Ramos (cell line): Measurements from ENCODE around the gene IQSEC1.

Experiments
- in situ Hi-C: fragments of 300-500 bp; cut with MboI; formaldehyde crosslinking; loops from one replicate; pipeline ENCODE4 v1.14.3; 2022; ENCODE audit warnings: low sequenced_read_pairs; ENCODE audit not compliant: unreplicated experiment

IQSEC1 gene

DNA sequence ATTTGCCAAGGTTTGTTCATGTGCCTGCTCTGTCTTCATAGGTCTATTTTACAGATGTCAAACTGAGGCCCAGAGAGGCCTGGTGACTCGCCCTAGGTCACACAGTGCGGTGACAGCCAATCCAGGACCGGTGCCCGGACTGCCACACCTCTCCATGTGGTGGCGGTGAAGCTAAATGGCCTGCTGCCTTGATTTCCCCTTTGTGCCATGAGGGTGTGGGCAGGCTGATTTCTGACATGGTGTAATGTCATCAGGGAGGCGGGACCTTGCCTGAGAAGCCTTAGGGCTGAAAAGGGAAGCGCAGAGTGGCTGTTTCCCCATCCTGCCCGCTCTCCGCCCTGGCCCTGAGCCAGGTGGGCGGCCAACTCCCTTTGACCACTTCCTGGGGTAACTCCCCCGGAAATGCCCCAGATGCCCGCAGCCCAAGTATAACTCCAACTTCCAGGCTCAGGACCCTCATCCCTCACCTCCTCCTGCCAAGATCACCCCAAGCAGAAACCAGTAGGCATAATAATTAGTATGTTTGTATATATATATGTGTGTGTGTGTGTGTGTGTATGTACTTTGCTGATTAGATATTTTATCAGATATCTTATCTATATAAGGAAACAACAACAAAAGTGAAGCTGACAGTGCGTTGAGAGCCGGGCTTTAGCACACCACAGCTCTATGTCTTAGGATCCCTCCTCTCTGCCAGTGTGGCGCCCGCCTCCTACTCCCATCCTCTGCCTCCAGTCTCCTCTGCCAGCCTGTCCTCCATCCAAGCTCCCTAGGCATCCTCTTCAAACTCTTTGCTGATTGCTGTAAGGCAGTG is 63.9 kb downstream of the IQSEC1 start:
- in situ Hi-C loops, result no loop called here

DNA sequence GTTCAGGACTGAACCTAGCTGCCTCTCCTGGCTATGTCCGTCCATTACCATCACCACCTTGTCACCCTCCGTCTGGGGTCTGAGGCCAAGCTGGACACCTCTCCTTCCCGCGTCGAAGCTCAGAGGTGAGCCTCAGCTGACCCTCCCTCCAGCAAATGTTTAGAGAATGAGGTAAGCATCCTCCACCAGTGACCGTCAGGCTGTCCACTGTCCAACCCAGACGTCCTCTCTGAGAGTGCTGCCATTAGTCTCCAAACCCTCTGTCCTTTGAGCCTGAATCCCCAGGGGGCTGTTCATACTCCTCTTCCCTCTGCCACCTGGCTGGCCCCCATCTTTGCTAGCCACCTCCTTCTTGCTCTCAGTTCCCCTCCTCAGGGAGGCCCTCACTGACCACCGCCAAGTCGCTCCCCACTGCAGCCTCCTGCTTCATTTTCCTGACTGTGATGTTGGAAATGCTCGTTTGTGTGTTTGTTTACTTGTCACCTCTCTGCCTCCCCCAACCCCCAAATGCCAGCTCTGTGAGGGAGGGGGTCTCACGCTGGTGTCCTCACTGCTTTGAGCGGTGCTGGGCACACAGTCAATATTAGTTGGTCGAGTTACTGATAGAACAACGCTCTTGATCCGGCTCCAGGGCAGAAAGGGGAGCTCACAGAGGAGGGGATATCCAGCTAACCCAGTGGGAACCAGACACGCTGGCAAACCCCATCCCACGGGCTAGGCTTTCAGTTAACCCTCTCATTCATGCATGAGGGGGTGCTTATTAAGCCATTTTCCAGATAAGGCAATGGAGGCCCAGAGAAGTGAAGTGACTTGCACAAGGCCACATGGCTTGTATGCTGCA is 64.9 kb downstream of the IQSEC1 start:
- in situ Hi-C loops, result no loop called here

DNA sequence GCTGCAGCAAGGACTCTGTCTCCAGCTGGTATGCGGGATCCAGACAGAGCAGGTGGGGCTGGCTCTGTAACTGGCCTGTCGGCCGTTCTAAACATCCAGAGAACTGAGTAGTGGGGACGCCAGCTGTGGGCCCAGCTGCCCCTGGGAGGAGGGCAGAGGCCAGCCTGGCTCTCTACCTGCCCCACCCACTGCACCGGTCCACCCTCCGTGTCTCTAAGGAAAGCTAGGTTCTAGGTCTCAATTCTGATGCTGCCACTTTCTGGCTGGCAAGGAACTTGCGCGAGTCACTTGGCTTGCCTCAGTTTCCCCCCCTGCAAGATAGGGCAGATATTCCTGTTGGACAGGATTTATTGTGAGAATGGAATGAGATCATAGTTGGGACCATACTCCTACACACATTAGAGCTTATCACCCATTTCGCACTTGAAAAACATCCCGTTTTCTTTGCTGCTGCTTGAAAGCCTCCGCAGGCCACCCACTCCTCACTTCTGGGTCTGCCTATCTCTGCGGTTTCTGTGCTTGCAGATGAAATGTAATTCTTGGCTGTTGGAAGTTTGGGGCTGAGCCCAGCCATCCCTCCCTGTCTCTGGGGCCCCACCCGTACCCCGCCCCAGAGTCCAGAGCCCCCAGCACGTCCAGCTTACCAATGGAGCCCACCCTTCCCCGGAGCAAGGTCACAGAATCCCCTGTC is 65.8 kb downstream of the IQSEC1 start:
- in situ Hi-C loops, result no loop called here

DNA sequence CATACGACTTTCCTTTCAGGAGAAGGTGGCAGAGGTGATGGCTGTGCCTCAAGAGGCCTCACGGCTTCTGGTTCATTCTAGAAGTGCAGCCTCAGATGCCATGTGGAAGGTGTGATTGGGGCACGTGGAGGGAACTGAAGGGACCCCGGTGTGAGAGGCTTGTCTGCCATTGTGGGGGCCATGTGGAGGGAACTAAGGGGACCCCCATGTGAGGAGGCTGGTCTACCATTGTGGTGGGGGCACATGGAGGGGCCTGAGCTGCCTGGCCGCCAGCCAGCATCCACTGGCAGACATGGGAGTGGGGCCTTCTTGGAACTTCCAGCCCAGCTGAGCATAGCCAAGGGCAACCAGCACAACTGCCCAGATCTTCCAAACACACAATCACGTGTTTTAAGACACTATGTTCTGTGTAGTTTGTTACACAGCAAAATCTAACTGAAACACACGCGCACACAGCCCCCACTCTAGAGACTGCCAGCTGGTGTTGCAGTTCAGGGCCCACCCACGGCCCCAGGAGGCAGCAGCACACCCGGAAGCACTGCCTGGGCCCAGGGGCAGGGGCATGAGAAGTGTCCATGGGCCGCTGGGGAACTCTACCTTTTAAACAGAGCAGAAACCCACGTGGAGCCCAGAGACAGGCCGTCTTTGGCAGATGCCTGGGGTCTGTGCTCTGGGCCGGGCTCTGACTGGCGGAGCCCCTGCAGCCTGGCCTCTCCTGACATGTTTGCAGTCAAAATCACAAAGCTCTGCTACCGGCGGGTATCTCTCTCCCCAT is 66.8 kb downstream of the IQSEC1 start:
- in situ Hi-C loops, result no loop called here

DNA sequence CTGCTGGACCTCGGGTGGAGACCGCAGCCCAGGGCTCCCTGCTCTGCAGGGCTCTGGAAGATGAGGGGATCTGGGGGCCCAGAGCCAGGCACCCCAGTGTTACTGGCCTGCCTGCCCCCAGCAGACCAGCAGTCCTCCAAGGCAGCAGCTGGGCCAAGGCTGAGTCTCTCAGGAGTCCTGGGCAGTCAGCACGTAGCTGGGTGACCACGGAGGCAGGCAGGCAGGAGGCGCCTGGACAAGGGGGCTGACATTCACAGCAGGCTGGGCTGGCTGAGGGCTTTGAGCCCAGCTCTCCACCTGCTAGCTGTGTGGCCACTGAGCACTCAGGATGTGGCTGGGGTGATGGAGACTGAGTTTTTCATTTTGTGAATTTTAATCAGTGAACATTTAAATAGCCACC is 67.9 kb downstream of the IQSEC1 start:
- in situ Hi-C loops, result no loop called here

DNA sequence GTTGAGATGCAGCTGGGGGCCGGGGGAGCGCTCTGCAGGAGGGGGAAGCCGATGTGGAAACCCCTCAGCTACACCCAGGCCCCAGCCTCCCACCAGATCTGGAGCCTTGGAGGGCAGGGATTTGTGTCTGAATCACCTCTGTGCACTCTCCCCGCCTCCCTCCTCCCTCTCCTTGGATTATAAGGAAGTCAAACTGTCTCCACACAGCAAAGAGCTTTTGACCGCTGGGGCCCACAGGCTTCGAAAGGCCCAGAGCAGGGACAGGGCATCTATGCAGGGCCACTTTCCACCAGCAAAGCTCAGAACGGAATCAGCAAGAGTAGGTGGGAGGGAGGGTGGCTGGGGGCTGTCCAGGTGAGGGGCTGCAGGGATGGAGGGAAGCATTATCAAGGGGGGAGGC is 68.9 kb downstream of the IQSEC1 start:
- in situ Hi-C loops, result no loop called here

DNA sequence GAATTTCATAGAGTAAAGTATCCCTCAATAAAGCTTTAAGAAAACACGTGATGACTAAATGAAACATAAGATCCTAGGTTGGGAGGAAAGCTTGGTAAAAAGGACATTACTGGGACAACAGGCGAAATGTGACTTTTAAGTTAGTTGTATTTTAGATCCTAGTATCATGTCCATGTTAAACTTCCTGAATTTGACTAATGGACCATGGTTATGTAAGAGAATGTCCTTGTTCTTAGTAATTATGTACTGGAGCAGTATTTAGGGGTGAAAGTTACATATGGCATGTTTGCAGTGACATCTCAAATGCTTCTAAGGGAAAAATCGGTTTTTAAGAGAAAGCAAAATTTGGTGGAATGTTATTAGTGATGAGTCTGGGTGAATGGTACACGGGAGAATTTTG is 69.6 kb downstream of the IQSEC1 start:
- in situ Hi-C loops, result no loop called here

DNA sequence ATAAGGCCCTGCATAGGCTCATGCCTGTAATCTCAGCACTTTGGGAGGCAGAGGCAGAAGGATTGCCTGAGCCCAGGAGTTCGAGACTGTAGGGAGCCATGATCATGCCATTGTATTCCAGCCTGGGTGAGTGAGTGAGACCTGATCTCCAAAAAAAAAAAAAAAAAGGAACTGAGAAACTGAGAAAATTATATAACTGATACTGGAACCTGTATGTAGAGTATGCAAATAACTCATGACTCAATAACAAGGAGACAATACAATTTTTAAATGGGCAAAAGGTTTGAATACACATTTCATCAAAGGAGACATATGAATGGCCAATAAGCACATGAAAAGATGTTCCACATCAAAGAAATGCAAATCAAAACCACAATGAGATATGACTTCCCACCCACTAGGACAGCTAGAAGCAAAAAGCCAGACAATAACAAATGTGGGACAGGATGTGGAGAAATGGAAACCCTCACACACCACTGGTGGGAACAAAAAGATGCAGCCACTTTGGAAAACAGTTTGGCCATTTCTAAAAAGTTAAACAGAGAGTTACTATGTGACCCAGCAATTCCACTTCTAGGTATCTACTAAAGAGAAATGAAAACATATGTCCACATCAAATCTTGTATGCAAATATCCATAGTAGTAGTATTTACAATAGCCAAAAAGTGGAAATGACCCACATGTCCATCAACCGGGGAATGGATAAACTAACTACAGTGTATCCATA is 70.7 kb downstream of the IQSEC1 start:
- in situ Hi-C loops, result no loop called here

DNA sequence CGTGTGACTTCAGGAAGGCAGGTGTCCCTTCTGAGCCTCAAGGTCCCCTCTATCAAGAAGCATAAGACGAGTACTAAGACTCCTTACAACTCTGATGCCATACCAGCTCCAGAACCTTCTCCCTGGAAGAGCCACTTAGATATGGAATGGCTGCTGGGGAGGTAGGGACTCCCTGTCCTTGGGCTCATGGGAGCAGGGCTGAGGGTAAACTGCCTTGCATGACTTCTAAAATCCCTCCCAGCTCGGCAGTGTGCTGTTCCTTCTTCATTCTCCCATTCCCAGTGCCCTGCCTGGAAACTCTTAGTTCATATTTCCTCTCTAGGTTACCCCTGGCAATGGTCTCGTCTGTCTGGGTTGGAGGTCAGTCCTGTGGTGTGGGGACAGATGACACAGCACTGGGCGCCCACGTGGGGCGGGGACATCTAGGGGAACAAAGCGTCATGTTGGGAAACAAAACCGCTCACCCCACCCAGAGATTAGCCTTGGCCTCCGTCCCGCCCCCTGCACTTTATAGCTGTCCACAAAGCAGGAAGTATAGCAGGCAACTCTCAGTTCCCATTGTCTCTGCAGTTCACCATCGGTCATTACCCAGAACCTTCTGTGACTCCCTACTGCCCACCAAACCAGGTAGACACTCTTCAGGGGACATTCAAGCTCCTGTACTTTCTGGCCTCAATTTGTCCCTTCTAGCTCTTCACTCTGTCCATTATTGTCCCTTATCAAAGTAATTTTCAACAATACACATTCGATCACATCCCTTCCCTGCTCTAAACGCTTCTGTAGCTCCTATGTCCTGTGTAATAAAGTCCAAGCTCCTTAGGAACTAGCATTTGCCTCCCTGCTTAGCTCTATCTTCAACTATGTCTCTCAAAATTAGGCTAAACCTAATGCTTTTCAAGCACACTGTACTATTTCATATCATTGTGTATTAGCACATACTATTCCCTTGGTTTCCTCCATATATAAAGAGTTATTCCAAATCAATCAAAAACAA is 73.8 kb downstream of the IQSEC1 start:
- in situ Hi-C loops, result no loop called here

DNA sequence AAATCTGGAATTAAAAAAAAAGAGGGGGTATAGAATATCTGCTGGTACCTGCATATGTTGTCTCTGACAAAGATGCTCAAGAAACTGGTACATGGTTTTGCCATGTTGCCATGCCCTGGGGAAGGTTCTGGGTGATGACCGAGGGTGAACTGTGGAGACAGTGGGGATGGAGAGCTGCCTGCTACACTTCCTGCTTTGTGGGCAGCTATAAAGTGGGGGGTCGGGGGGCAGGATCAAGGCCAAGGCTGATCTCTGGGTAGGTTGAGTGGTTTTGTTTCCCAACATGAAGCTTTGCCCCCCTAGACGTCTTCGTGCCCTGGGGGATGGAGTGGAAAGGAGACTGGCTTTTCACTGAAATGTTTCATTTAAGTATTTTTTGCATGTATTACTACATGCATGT is 74.6 kb downstream of the IQSEC1 start:
- in situ Hi-C loops, result no loop called here

DNA sequence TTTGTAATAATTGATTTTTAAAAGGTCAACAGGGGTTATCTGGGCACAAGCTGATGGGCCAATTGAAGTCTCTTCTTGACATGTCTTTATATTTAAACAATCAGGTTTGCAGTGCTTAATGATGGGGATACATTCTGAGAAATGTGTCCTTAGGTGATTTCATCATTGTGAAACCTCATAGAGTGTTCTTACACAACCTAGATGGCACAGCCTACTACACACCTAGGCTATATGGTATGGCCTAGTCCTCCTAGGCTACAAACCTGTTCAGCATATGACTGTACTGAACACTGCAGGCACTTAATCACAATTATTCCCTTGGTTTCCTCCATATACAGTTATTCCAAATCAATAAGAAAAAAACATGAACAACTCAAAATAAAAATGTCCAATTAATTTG is 75.8 kb downstream of the IQSEC1 start:
- in situ Hi-C loops, result no loop called here

DNA sequence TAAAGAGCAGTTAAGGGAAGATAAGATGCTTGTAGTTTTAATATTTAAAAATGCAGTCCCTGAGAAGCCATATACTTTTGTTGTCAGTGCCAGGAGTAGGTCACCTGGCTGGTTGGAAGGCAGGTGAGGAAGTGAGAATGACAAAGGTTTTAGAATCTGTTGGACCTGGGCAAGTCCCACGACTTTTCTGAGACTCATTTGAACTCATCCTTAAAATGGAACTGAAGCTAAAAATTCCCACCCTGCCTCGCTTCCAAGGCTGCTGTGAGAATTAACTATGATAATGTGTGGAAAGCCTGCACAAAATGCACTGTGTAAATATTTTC is 77.1 kb downstream of the IQSEC1 start:
- in situ Hi-C loops, result no loop called here

DNA sequence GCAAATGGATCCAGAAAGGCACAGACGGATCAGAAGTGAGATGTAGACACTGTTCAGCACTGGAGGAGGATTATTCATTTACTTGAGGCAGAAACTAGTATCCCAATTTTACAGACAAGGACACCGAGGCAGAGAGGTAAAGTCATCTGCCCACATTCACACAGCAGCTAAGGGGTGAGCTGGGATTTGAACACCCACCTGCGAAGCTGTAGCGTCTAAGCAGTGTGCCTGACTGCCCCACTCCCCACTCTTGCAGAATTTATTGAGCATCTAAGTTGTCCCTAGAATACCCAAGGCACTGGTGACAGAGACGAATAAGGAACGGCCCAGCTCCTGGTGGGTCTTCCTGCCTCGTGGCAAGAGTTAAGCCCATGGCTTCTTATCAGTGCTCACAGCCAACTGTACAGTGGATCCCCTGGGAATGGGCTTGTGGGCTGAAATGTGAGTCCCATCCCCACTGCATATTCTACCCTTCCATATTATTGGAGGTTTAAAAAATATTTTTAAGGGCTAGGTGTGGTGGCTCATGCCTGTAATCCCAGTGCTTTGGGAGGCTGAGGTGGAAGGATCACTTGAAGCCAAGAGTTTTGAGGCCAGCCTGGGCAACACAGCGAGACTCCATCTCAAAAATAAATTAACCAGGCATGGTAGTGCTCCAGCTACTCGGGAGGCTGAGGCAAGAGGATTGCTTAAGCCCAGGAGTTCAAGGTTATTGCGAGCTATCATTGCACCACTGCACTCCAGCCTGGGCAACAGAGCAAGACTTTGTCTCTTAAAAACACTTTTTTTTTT is 77.6 kb downstream of the IQSEC1 start:
- in situ Hi-C loops, result no loop called here

DNA sequence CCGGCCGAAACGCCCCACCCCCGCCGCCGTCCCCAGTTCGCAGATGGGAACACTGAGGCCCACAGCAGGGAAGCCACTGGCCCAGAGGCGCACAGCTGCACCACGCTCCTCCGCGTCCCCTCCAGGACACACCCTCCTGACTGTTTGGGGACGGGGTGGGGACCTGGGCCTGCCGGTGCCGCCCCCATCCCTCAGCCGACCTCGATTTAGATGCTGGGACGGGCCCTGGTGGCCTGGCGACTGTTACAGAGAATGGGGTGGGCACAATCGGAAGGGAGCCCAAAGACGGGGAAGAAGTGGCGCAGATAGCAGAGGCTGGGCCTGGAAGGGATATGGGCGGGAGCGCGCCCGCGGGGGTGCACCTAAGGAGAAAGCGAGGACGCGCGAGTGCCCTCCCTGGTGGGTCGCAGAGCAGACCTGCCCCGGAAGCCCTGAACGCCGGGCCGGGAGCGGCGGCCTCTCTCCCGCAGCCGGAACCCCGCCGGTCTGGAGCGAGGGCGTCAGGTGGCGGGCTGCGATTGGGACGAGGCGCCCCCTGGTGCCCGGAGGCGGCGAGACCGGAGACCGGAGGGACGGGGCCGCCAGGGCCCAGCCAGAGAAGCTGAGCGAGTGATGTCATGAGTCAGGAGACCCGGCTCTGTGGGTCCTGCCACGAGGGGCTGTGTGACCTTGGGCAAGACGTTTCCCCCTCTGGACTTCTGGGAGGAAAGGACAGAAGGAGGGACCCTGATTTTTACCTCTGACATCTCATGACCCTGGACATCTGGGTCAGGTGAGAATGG is 78.4 kb downstream of the IQSEC1 start:
- in situ Hi-C loops, result no loop called here

DNA sequence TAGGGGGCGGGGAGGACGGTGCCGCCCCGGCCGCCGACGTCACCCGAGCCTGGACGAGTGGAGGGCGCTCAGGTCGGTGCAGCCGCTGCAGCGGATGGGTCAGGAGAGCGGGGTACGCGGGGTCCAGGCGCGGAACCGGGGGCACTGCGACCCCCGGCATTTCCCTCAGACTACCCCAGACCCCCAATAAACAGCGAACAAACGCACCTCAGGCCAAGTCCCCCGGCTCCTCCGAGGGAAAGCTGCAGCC is 78.9 kb downstream of the IQSEC1 start:
- in situ Hi-C loops, result no loop called here

DNA sequence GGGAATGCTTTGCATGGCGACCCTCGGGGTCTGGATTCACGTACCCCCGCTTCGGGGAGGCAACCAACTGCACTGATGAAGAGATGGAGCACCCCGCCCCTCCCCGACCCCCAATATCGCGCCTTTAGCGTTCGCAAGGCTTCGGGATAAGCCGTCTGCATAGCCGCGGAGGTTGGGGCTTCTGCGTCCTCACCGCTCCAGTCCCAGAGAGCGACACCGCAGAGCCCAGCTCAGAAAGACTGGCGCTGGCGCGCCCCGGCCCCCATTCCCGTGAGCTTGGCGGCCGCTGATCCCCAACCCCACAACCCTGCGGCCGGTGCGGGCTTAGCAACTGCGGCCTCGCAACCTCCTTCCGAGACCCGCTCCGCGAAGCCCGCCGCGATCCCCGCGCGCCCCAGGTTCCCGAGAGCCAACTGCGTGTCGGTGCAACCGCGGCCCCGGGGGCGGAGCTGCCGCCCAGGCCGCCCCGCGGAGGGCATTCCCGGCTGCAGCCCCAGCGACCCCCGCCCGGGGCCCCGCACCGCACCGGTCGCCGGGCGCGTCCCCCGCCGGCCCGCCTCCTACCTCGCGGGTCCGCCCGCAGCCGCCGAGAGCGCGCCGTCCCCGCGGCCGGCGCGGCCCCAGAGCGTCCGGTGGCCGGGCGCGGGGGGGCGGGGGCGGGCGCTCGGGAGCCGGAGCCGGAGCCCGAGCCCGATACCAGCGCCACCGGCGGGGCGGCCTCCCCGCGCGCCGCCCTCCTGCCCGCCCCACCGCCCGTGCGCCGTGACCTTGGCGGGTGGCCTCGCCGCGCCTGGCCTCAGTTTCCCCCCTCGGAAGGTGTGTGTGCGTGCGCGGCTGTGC is 79.5 kb downstream of the IQSEC1 start:
- in situ Hi-C loops, result no loop called here
